K562 (cell line): ENCODE measurements around the gene MYO5C. TPM values are rescaled to one million over a fixed set of nuclear protein-coding genes. Genes with fewer than 3 reads are reported as not detected.

Experiments used
- ATAC-seq: fragments of 200-7000 bp; cut with Tn5 transposase; 3 replicates; pipeline ENCODE4 v1.9.1; 2020; ENCODE audit warnings: moderate library complexity
- BruUV-seq: library from RNA; stranded (reverse); fragments of 400-500 nt; replicated peaks from 2 replicates; lab custom pipeline; 2021; lab: Mats Ljungman, UMichigan
- CTCF ChIA-PET: fragments of 300-600 bp; formaldehyde crosslinking; extraction: SDS; loops from one replicate; lab custom pipeline; 2021; ENCODE audit warnings: low intra/inter-chr PET ratio; lab: Yijun Ruan, JAX
- POLR2A ChIA-PET: fragments of 300-600, 350-650 bp; sonication (Branson Sonifier 250); formaldehyde crosslinking; extraction: SDS; loops from one replicate; lab custom pipeline; 2021; ENCODE audit warnings: antibody characterized with exemption, inconsistent platforms; lab: Yijun Ruan, JAX
- DNase-seq, 4 experiments: peaks; one replicate each; pipeline versions ENCODE4 v3.0.0 to v3.0.0-alpha.2; 2011 to 2018; ENCODE audit warnings: low spot score in 3 of 4, mixed read lengths in 3 of 4; ENCODE audit errors: extremely low read depth in 1 of 4
- FAIRE-seq: peaks from 2 replicates; lab custom pipeline; 2011; peaks lifted over from hg19 to GRCh38; lab: Jason Lieb, UNC
- H2AFZ ChIP-seq: 2 replicates; pipeline ENCODE4 v1.6.0; 2011; ENCODE audit warnings: low read depth, low read length, control low read depth, inconsistent platforms
- H3K27ac ChIP-seq: fragments of 200-600 bp; 3 replicates; pipeline ENCODE4 v1.8.0; 2011; ENCODE audit warnings: low read depth, mild to moderate bottlenecking, control low read depth, inconsistent platforms, low read length, moderate library complexity, mixed read lengths; ENCODE audit errors: extremely low read depth
- H3K27me3 ChIP-seq, 2 experiments: fragments of 300-600 bp in 1 of 2; 2 replicates in 1 of 2; 3 replicates in 1 of 2; pipeline versions ENCODE4 v1.6.0 to v1.8.0; 2011; ENCODE audit warnings: inconsistent platforms in 2 of 2, low read length in 2 of 2, mild to moderate bottlenecking in 1 of 2, mixed read lengths in 1 of 2, moderate library complexity in 1 of 2; ENCODE audit not compliant: control insufficient read depth in 2 of 2, insufficient read depth in 2 of 2
- H3K36me3 ChIP-seq: fragments of 300-600 bp; 3 replicates; pipeline ENCODE4 v1.8.0; 2011; ENCODE audit warnings: mild to moderate bottlenecking, low read length, inconsistent platforms; ENCODE audit not compliant: control insufficient read depth, insufficient read depth
- H3K4me1 ChIP-seq, 2 experiments: fragments of 200-600 bp in 1 of 2; replicated peaks in 1 of 2; 2 replicates in 1 of 2; 3 replicates in 1 of 2; pipeline versions ENCODE4 v1.5.1 to v1.8.0; 2011; ENCODE audit warnings: inconsistent platforms in 2 of 2, low read length in 2 of 2, mild to moderate bottlenecking in 1 of 2, mixed read lengths in 1 of 2, moderate library complexity in 1 of 2; ENCODE audit not compliant: control insufficient read depth in 2 of 2, insufficient read depth in 2 of 2
- H3K4me2 ChIP-seq: 2 replicates; pipeline ENCODE4 v1.6.1; 2011; ENCODE audit warnings: low read length, control low read depth, inconsistent platforms, mixed read lengths; ENCODE audit not compliant: insufficient read depth
- H3K4me3 ChIP-seq: fragments of 200-600 bp; sonication (generic), shearing (Covaris generic); 2 replicates; pipeline ENCODE4 v1.5.1; 2016; ENCODE audit warnings: control low read depth, inconsistent platforms
- H3K79me2 ChIP-seq: fragments of 200-600 bp; 3 replicates; pipeline ENCODE4 v1.8.0; 2011; ENCODE audit warnings: low read length, inconsistent platforms; ENCODE audit not compliant: control insufficient read depth, insufficient read depth
- H3K9ac ChIP-seq, 2 experiments: 2 replicates each; pipeline versions ENCODE4 v1.6.0 to v1.6.1; 2011; ENCODE audit warnings: low read depth in 2 of 2, low read length in 2 of 2, control low read depth in 1 of 2, inconsistent platforms in 1 of 2, mild to moderate bottlenecking in 1 of 2, mixed read lengths in 1 of 2; ENCODE audit not compliant: insufficient read depth in 1 of 2
- H3K9me1 ChIP-seq: one replicate; pipeline ENCODE4 v1.6.0; 2011; ENCODE audit warnings: inconsistent platforms, mild to moderate bottlenecking, low read length, moderate library complexity; ENCODE audit not compliant: control insufficient read depth, insufficient read depth
- H3K9me3 ChIP-seq: replicated peaks from 2 replicates; pipeline ENCODE4 v1.5.1; 2011; ENCODE audit warnings: low read depth, low read length, inconsistent platforms; ENCODE audit not compliant: control insufficient read depth, insufficient read depth
- H4K20me1 ChIP-seq: replicated peaks from 2 replicates; pipeline ENCODE4 v1.6.1; 2011; ENCODE audit warnings: low read length, inconsistent platforms, mixed read lengths; ENCODE audit not compliant: control insufficient read depth, insufficient read depth
- FOXA3 ChIP-seq, 2 experiments: fragments of 450-650 bp in 1 of 2; sonication (generic) in 1 of 2; formaldehyde crosslinking; IDR thresholded peaks in 1 of 2; conservative IDR thresholded peaks in 1 of 2; 2 replicates each; pipeline versions ENCODE4 v1.4.0 to v1.8.0; 2020 to 2022; ENCODE audit warnings: mild to moderate bottlenecking in 2 of 2, missing genetic modification reagents in 1 of 2
- HMG20A ChIP-seq: fragments of 450-650 bp; formaldehyde crosslinking; conservative IDR thresholded peaks from 2 replicates; pipeline ENCODE4 v1.4.0; 2020; ENCODE audit warnings: mild to moderate bottlenecking, mixed read lengths
- HNRNPK ChIP-seq: fragments of 200-400 bp; formaldehyde crosslinking; IDR thresholded peaks from one replicate; pipeline ENCODE4 v1.6.1; 2018; ENCODE audit warnings: mild to moderate bottlenecking, low read depth, low read length; ENCODE audit not compliant: poor library complexity, severe bottlenecking
- PTBP1 ChIP-seq: fragments of 200-400 bp; formaldehyde crosslinking; IDR thresholded peaks from 2 replicates; pipeline ENCODE4 v1.6.1; 2017; ENCODE audit warnings: low read depth, low read length
- RCOR1 ChIP-seq, 2 experiments: IDR thresholded peaks; 2 replicates each; pipeline ENCODE4 v1.6.1; 2012; ENCODE audit warnings: low read depth in 2 of 2, low read length in 2 of 2, borderline replicate concordance in 1 of 2, improper control_type of control experiment in 1 of 2
- ZNF57 ChIP-seq: fragments of 450-650 bp; formaldehyde crosslinking; IDR thresholded peaks from 2 replicates; pipeline ENCODE4 v1.4.0; 2020; ENCODE audit warnings: mild to moderate bottlenecking, moderate library complexity
- WGBS: fragments of 100-300 bp; shearing (Covaris generic); methylation state at CpG from one replicate; pipeline ENCODE4 v1.1.6; 2016; ENCODE audit warnings: low coverage, mixed read lengths; ENCODE audit not compliant: insufficient coverage; ENCODE audit errors: missing lambda C conversion rate; 5-methylcytosine and 5-hydroxymethylcytosine counted together
- in situ Hi-C: fragments of 300-500 bp; cut with MboI; formaldehyde crosslinking; loops from 4 replicates; pipeline ENCODE4 v1.15.0; 2018; ENCODE audit warnings: inconsistent platforms, mixed read lengths
- intact Hi-C: fragments of 100-400 bp; cut with micrococcal nuclease; formaldehyde crosslinking; loops from 2 replicates; pipeline ENCODE4 v1.14.2; 2022
- polyA plus RNA-seq, 8 experiments: library from polyadenylated mRNA; depleted of rRNA in 4 of 8; stranded (reverse) in 5 of 8; unstranded in 3 of 8; fragments of >200 nt; fragmentation: Nextera tagmentation in 2 of 8; fragmentation: Illumina TruSeq in 1 of 8; extraction: Ambion mirVana in 2 of 8; extraction: Trizol in 1 of 8; gene quantifications; 2 replicates each; pipeline versions ENCODE4 v1.2.1 to v1.2.3, GENCODE V29; 2011 to 2014; ENCODE audit warnings: inconsistent platforms in 1 of 8, missing spikeins in 1 of 8
- total RNA-seq, 7 experiments: library from RNA; depleted of rRNA in 6 of 7; stranded (reverse); fragments of >200 nt in 6 of 7; fragmentation: Illumina TruSeq in 2 of 7; extraction: Trizol in 2 of 7; gene quantifications; 2 replicates each; pipeline versions ENCODE4 v1.2.1 to v1.2.3, GENCODE V29; 2011 to 2021; ENCODE audit warnings: low replicate concordance in 1 of 7
- TF ChIP-seq, protein P1 (sequence below): fragments of 450-650 bp; IDR thresholded peaks from 2 replicates; pipeline ENCODE4 v1.6.1; 2016; ENCODE audit warnings: mild to moderate bottlenecking, moderate library complexity

Gene MYO5C
- total and polyA plus RNA-seq, 9 of the 15 experiments (the other 6 are each of a cell fraction or from before 2014, with no cell fraction given), result 0.01 to 0.24 TPM; not detected in 7

- no peak for TF ChIP-seq RCOR1 (IDR thresholded peaks at IDR 0.05; ENCODE audit: borderline replicate concordance in 1 of 2, low read depth in 2 of 2, low read length in 2 of 2)
These were observed 132.0 kb downstream of the MYO5C start (continued) for GRCh38 chr15:52163321-52164190.

- Histone ChIP-seq H3K9me3 (no peaks in the 10 kb centered on the region), H3K27ac (no peak overlapping the region), H3K4me2 (no peak overlapping the region), H3K27me3 (peaks cover 35 to 40% of the 10 kb centered on the region in 2 experiments), H3K4me1 (peaks cover 0 to 6% of the 10 kb centered on the region in 2 experiments; a peak in 1 of 5 replicates), H4K20me1 (no peaks in the 10 kb centered on the region), H2AFZ (no peak overlapping the region), H3K9me1 (no peaks in the 10 kb centered on the region), H3K36me3 (no peaks in the 10 kb centered on the region), H3K79me2 (no peaks in the 10 kb centered on the region), H3K4me3 (no peak overlapping the region), H3K9ac (peak overlapping the region in 1 of 2 experiments; percentile 70; a peak in 2 of 4 replicates)
- BruUV-seq, result no TSS peak
- ATAC-seq, result peak; percentile 19; the same call in 1 of the 3 replicates
- no peak for DNase-seq
- FAIRE-seq, result no peak
- CTCF ChIA-PET, result no interaction called here
- POLR2A ChIA-PET, result interaction anchor here (0.7 kb wide), 1 partner anchor 16 kb away, joined by 3 read pairs; no protein-coding TSS in a partner anchor
- intact Hi-C loops (loop anchor here (1.0 to 5.0 kb wide), 2 partner anchors 45 to 64 kb away; no protein-coding TSS in a partner anchor), in situ Hi-C loops (no loop called here)
- WGBS, result 21% methylated on average over 22 of the region's 22 CpGs
- TF ChIP-seq HNRNPK, result no peak
- no peak for TF ChIP-seq PTBP1
- no peak for TF ChIP-seq FOXA3 (CRISPR knock-in tag; conservative IDR thresholded peaks at IDR 0.05 in 1 of 2, IDR thresholded peaks at IDR 0.05 in 1 of 2)
- TF ChIP-seq, protein P1, sequence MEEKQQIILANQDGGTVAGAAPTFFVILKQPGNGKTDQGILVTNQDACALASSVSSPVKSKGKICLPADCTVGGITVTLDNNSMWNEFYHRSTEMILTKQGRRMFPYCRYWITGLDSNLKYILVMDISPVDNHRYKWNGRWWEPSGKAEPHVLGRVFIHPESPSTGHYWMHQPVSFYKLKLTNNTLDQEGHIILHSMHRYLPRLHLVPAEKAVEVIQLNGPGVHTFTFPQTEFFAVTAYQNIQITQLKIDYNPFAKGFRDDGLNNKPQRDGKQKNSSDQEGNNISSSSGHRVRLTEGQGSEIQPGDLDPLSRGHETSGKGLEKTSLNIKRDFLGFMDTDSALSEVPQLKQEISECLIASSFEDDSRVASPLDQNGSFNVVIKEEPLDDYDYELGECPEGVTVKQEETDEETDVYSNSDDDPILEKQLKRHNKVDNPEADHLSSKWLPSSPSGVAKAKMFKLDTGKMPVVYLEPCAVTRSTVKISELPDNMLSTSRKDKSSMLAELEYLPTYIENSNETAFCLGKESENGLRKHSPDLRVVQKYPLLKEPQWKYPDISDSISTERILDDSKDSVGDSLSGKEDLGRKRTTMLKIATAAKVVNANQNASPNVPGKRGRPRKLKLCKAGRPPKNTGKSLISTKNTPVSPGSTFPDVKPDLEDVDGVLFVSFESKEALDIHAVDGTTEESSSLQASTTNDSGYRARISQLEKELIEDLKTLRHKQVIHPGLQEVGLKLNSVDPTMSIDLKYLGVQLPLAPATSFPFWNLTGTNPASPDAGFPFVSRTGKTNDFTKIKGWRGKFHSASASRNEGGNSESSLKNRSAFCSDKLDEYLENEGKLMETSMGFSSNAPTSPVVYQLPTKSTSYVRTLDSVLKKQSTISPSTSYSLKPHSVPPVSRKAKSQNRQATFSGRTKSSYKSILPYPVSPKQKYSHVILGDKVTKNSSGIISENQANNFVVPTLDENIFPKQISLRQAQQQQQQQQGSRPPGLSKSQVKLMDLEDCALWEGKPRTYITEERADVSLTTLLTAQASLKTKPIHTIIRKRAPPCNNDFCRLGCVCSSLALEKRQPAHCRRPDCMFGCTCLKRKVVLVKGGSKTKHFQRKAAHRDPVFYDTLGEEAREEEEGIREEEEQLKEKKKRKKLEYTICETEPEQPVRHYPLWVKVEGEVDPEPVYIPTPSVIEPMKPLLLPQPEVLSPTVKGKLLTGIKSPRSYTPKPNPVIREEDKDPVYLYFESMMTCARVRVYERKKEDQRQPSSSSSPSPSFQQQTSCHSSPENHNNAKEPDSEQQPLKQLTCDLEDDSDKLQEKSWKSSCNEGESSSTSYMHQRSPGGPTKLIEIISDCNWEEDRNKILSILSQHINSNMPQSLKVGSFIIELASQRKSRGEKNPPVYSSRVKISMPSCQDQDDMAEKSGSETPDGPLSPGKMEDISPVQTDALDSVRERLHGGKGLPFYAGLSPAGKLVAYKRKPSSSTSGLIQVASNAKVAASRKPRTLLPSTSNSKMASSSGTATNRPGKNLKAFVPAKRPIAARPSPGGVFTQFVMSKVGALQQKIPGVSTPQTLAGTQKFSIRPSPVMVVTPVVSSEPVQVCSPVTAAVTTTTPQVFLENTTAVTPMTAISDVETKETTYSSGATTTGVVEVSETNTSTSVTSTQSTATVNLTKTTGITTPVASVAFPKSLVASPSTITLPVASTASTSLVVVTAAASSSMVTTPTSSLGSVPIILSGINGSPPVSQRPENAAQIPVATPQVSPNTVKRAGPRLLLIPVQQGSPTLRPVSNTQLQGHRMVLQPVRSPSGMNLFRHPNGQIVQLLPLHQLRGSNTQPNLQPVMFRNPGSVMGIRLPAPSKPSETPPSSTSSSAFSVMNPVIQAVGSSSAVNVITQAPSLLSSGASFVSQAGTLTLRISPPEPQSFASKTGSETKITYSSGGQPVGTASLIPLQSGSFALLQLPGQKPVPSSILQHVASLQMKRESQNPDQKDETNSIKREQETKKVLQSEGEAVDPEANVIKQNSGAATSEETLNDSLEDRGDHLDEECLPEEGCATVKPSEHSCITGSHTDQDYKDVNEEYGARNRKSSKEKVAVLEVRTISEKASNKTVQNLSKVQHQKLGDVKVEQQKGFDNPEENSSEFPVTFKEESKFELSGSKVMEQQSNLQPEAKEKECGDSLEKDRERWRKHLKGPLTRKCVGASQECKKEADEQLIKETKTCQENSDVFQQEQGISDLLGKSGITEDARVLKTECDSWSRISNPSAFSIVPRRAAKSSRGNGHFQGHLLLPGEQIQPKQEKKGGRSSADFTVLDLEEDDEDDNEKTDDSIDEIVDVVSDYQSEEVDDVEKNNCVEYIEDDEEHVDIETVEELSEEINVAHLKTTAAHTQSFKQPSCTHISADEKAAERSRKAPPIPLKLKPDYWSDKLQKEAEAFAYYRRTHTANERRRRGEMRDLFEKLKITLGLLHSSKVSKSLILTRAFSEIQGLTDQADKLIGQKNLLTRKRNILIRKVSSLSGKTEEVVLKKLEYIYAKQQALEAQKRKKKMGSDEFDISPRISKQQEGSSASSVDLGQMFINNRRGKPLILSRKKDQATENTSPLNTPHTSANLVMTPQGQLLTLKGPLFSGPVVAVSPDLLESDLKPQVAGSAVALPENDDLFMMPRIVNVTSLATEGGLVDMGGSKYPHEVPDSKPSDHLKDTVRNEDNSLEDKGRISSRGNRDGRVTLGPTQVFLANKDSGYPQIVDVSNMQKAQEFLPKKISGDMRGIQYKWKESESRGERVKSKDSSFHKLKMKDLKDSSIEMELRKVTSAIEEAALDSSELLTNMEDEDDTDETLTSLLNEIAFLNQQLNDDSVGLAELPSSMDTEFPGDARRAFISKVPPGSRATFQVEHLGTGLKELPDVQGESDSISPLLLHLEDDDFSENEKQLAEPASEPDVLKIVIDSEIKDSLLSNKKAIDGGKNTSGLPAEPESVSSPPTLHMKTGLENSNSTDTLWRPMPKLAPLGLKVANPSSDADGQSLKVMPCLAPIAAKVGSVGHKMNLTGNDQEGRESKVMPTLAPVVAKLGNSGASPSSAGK, result no peak
- TF ChIP-seq ZNF57, result no peak
- no peak for TF ChIP-seq HMG20A (CRISPR knock-in tag)
These were observed 132.7 kb downstream of the MYO5C start for GRCh38 chr15:52162876-52163275.
